Immature natural killer cell (primary cell): ENCODE data around the gene RBM26. TPM values are rescaled to one million over a fixed set of nuclear protein-coding genes. Genes with fewer than 3 reads are reported as not detected.
A peak's percentile ranks its signal among the peaks of the same experiment; 100 is the strongest.

Experiments
- DNase-seq, 3 donors: peaks; one replicate each; pipeline ENCODE4 v3.0.0; 2022; ENCODE audit warnings: mixed read lengths in 1 of 3
- H3K27ac Mint-ChIP-seq, 6 donors: one replicate each; pipeline ENCODE4 v1.8.0; 2020; ENCODE audit warnings: mixed read lengths in 6 of 6, mild to moderate bottlenecking in 5 of 6, inconsistent platforms in 4 of 6, moderate library complexity in 3 of 6
- H3K27me3 Mint-ChIP-seq, 3 donors: one replicate each; pipeline ENCODE4 v1.8.0; 2020 to 2021; ENCODE audit warnings: low read depth in 3 of 3, mild to moderate bottlenecking in 3 of 3, mixed read lengths in 3 of 3, moderate library complexity in 3 of 3, inconsistent platforms in 1 of 3
- H3K36me3 Mint-ChIP-seq, 3 donors: one replicate each; pipeline ENCODE4 v1.8.0; 2020; ENCODE audit warnings: mixed read lengths in 3 of 3, inconsistent platforms in 2 of 3, mild to moderate bottlenecking in 2 of 3
- H3K4me1 Mint-ChIP-seq, 2 donors: one replicate each; pipeline ENCODE4 v1.8.0; 2020; ENCODE audit warnings: inconsistent platforms in 2 of 2, mild to moderate bottlenecking in 2 of 2, mixed read lengths in 2 of 2, moderate library complexity in 1 of 2
- H3K4me3 Mint-ChIP-seq, 5 donors: one replicate each; pipeline ENCODE4 v1.8.0; 2020; ENCODE audit warnings: mild to moderate bottlenecking in 5 of 5, mixed read lengths in 5 of 5, inconsistent platforms in 3 of 5, moderate library complexity in 3 of 5
- H3K9me3 Mint-ChIP-seq, 6 donors: one replicate each; pipeline ENCODE4 v1.8.0; 2020; ENCODE audit warnings: mild to moderate bottlenecking in 6 of 6, mixed read lengths in 6 of 6, inconsistent platforms in 4 of 6, moderate library complexity in 3 of 6
- polyA plus RNA-seq, 3 donors: library from polyadenylated mRNA; unstranded; fragments of 300-500 nt; fragmentation: Illumina TruSeq; gene quantifications; one replicate each; pipeline ENCODE4 v1.2.3, GENCODE V29; 2021

Gene RBM26
- polyA plus RNA-seq, 3 donors from 2014 or later, result 5.4 to 11.9 (median 6.2) TPM

GRCh38 chr13:79338343-79338742 is 67.7 kb downstream of the RBM26 start:
- peaks cover 28 to 57% (median 33%) of the 10 kb centered on the region in 3 donors for H3K36me3 Mint-ChIP-seq
- no peaks in the 10 kb centered on the region for H3K9me3 Mint-ChIP-seq
- peaks cover 0 to 2% (median 0%) of the 10 kb centered on the region in 3 donors for H3K27me3 Mint-ChIP-seq
- no peak overlapping the region for H3K4me3 Mint-ChIP-seq
- H3K27ac Mint-ChIP-seq, result no peak overlapping the region
- H3K4me1 Mint-ChIP-seq, result peaks cover 0 to 1% of the 10 kb centered on the region in 2 donors
- no peak for DNase-seq

GRCh38 chr13:79336966-79337365 is 69.1 kb downstream of the RBM26 start:
- Mint-ChIP-seq H3K36me3 (peaks cover 25 to 55% (median 31%) of the 10 kb centered on the region in 3 donors), H3K4me1 (peaks cover 0 to 14% of the 10 kb centered on the region in 2 donors), H3K9me3 (no peaks in the 10 kb centered on the region), H3K27me3 (peaks cover 0 to 2% (median 0%) of the 10 kb centered on the region in 3 donors), H3K27ac (no peak overlapping the region), H3K4me3 (no peak overlapping the region)
- no peak for DNase-seq

- no peak overlapping the region for H3K4me3 Mint-ChIP-seq
- H3K9me3 Mint-ChIP-seq, result no peaks in the 10 kb centered on the region
- no peak for DNase-seq
- H3K36me3 Mint-ChIP-seq, result peaks cover 4 to 12% (median 10%) of the 10 kb centered on the region in 3 donors
- H3K27ac Mint-ChIP-seq, result no peak overlapping the region
- peaks cover 0 to 14% of the 10 kb centered on the region in 2 donors for H3K4me1 Mint-ChIP-seq
- no peaks in the 10 kb centered on the region for H3K27me3 Mint-ChIP-seq
Measured at GRCh38 chr13:79328510-79328909, 77.5 kb downstream of the RBM26 start.

- no peaks in the 10 kb centered on the region for H3K27me3 Mint-ChIP-seq
- H3K36me3 Mint-ChIP-seq, result peaks cover 13 to 34% (median 21%) of the 10 kb centered on the region in 3 donors
- no peaks in the 10 kb centered on the region for H3K4me1 Mint-ChIP-seq
- no peak overlapping the region for H3K27ac Mint-ChIP-seq
- H3K9me3 Mint-ChIP-seq, result no peaks in the 10 kb centered on the region
- DNase-seq, result no peak
- H3K4me3 Mint-ChIP-seq, result no peak overlapping the region
Measured at GRCh38 chr13:79320433-79320832, 85.6 kb downstream of the RBM26 start.

GRCh38 chr13:79318664-79319063 is 87.4 kb downstream of the RBM26 start:
- no peak for DNase-seq
- no peak overlapping the region for H3K27ac Mint-ChIP-seq
- H3K27me3 Mint-ChIP-seq, result no peaks in the 10 kb centered on the region
- H3K9me3 Mint-ChIP-seq, result no peaks in the 10 kb centered on the region
- H3K36me3 Mint-ChIP-seq, result peaks cover 19 to 40% (median 23%) of the 10 kb centered on the region in 3 donors
- H3K4me1 Mint-ChIP-seq, result no peaks in the 10 kb centered on the region
- no peak overlapping the region for H3K4me3 Mint-ChIP-seq

- Mint-ChIP-seq H3K9me3 (no peaks in the 10 kb centered on the region), H3K36me3 (peaks cover 19 to 40% (median 23%) of the 10 kb centered on the region in 3 donors), H3K27ac (peak overlapping the region in 1 of 6 donors; percentile 12), H3K27me3 (no peaks in the 10 kb centered on the region), H3K4me1 (no peaks in the 10 kb centered on the region), H3K4me3 (no peak overlapping the region)
- DNase-seq, result no peak
Measured at GRCh38 chr13:79317856-79318255, 88.2 kb downstream of the RBM26 start.

GRCh38 chr13:79314652-79315051 is 91.4 kb downstream of the RBM26 start:
- H3K4me3 Mint-ChIP-seq, result no peak overlapping the region
- H3K4me1 Mint-ChIP-seq, result no peaks in the 10 kb centered on the region
- H3K27me3 Mint-ChIP-seq, result no peaks in the 10 kb centered on the region
- no peaks in the 10 kb centered on the region for H3K9me3 Mint-ChIP-seq
- H3K27ac Mint-ChIP-seq, result no peak overlapping the region
- peaks cover 8 to 23% (median 19%) of the 10 kb centered on the region in 3 donors for H3K36me3 Mint-ChIP-seq
- DNase-seq, result no peak

- H3K36me3 Mint-ChIP-seq, result peaks cover 5 to 10% (median 6%) of the 10 kb centered on the region in 3 donors
- no peaks in the 10 kb centered on the region for H3K9me3 Mint-ChIP-seq
- DNase-seq, result no peak
- H3K27me3 Mint-ChIP-seq, result no peaks in the 10 kb centered on the region
- peak overlapping the region in 1 of 6 donors; percentile 48 for H3K27ac Mint-ChIP-seq
- H3K4me3 Mint-ChIP-seq, result no peak overlapping the region
- H3K4me1 Mint-ChIP-seq, result no peaks in the 10 kb centered on the region
Measured at GRCh38 chr13:79312340-79312855, 93.7 kb downstream of the RBM26 start.

- H3K4me1 Mint-ChIP-seq, result no peaks in the 10 kb centered on the region
- DNase-seq, result no peak
- no peaks in the 10 kb centered on the region for H3K9me3 Mint-ChIP-seq
- peaks cover 0 to under 1% (median 0%) of the 10 kb centered on the region in 3 donors for H3K27me3 Mint-ChIP-seq
- peak overlapping the region in 1 of 6 donors; percentile 65 for H3K27ac Mint-ChIP-seq
- H3K4me3 Mint-ChIP-seq, result no peak overlapping the region
- peaks cover 3 to 7% (median 5%) of the 10 kb centered on the region in 3 donors for H3K36me3 Mint-ChIP-seq
Measured at GRCh38 chr13:79311386-79311785, 94.7 kb downstream of the RBM26 start.

- DNase-seq, result no peak
- no peaks in the 10 kb centered on the region for H3K4me1 Mint-ChIP-seq
- H3K36me3 Mint-ChIP-seq, result peaks cover 0 to 5% (median 4%) of the 10 kb centered on the region in 3 donors
- no peak overlapping the region for H3K4me3 Mint-ChIP-seq
- H3K27me3 Mint-ChIP-seq, result peaks cover 0 to 10% (median 8%) of the 10 kb centered on the region in 3 donors
- no peak overlapping the region for H3K27ac Mint-ChIP-seq
- peaks cover 0 to 2% (median 0%) of the 10 kb centered on the region in 6 donors for H3K9me3 Mint-ChIP-seq
Measured at GRCh38 chr13:79309690-79310089, 96.4 kb downstream of the RBM26 start.

- Mint-ChIP-seq H3K27ac (no peak overlapping the region), H3K36me3 (no peaks in the 10 kb centered on the region), H3K4me3 (no peak overlapping the region), H3K9me3 (peaks cover 0 to 2% (median 0%) of the 10 kb centered on the region in 6 donors), H3K4me1 (no peaks in the 10 kb centered on the region), H3K27me3 (peaks cover 3 to 12% (median 10%) of the 10 kb centered on the region in 3 donors)
- DNase-seq, result no peak
Measured at GRCh38 chr13:79307866-79308298, 98.2 kb downstream of the RBM26 start.

- H3K36me3 Mint-ChIP-seq, result peaks cover 0 to 4% (median 0%) of the 10 kb centered on the region in 3 donors
- no peak overlapping the region for H3K4me3 Mint-ChIP-seq
- no peak for DNase-seq
- no peaks in the 10 kb centered on the region for H3K4me1 Mint-ChIP-seq
- H3K27me3 Mint-ChIP-seq, result peaks cover 6 to 16% (median 10%) of the 10 kb centered on the region in 3 donors
- H3K9me3 Mint-ChIP-seq, result peaks cover 0 to 2% (median 0%) of the 10 kb centered on the region in 6 donors
- no peak overlapping the region for H3K27ac Mint-ChIP-seq
Measured at GRCh38 chr13:79307433-79307861, 98.6 kb downstream of the RBM26 start.

- peaks cover 9 to 22% (median 10%) of the 10 kb centered on the region in 3 donors for H3K27me3 Mint-ChIP-seq
- no peak overlapping the region for H3K27ac Mint-ChIP-seq
- peaks cover 0 to 5% (median 0%) of the 10 kb centered on the region in 3 donors for H3K36me3 Mint-ChIP-seq
- H3K4me1 Mint-ChIP-seq, result no peaks in the 10 kb centered on the region
- peaks cover 0 to 2% (median 0%) of the 10 kb centered on the region in 6 donors for H3K9me3 Mint-ChIP-seq
- no peak overlapping the region for H3K4me3 Mint-ChIP-seq
- no peak for DNase-seq
Measured at GRCh38 chr13:79306650-79307049, 99.4 kb downstream of the RBM26 start.

- H3K36me3 Mint-ChIP-seq, result peaks cover 0 to 6% (median 5%) of the 10 kb centered on the region in 3 donors
- H3K27ac Mint-ChIP-seq, result no peak overlapping the region
- no peaks in the 10 kb centered on the region for H3K4me1 Mint-ChIP-seq
- DNase-seq, result no peak
- peaks cover 0 to 7% (median 0%) of the 10 kb centered on the region in 6 donors for H3K9me3 Mint-ChIP-seq
- H3K27me3 Mint-ChIP-seq, result peaks cover 3 to 11% (median 8%) of the 10 kb centered on the region in 3 donors
- H3K4me3 Mint-ChIP-seq, result no peak overlapping the region
Measured at GRCh38 chr13:79297128-79297527, 108.9 kb downstream of the RBM26 start.
